MM.1S (cell line): ENCODE data around the gene RASSF1.

Experiments used
- DNase-seq: peaks from one replicate; pipeline ENCODE4 v3.0.0-alpha.2; 2015
- H2AFZ ChIP-seq: fragments of 300-600 bp; sonication (generic); 2 replicates; pipeline ENCODE4 v1.6.0; 2016; ENCODE audit warnings: antibody characterized with exemption, low read length
- H3F3A ChIP-seq: fragments of 300-600 bp; sonication (generic); 2 replicates; pipeline ENCODE4 v1.6.1; 2016; ENCODE audit warnings: mild to moderate bottlenecking, antibody characterized with exemption, low read length, moderate library complexity, mixed read lengths; ENCODE audit not compliant: insufficient read depth
- H3K27ac ChIP-seq: fragments of 300-600 bp; sonication (generic); 2 replicates; pipeline ENCODE4 v1.5.1; 2016; ENCODE audit warnings: mild to moderate bottlenecking, low read length
- H3K27me3 ChIP-seq: fragments of 300-600 bp; sonication (generic); replicated peaks from 2 replicates; pipeline ENCODE4 v1.6.0; 2016; ENCODE audit warnings: low read length; ENCODE audit not compliant: insufficient read depth
- H3K36me3 ChIP-seq: fragments of 300-600 bp; sonication (generic); replicated peaks from 2 replicates; pipeline ENCODE4 v1.6.1; 2016; ENCODE audit warnings: mild to moderate bottlenecking, low read length, mixed read lengths; ENCODE audit not compliant: insufficient read depth
- H3K4me1 ChIP-seq: fragments of 300-600 bp; sonication (generic); 2 replicates; pipeline ENCODE4 v1.6.1; 2016; ENCODE audit warnings: low read length, mixed read lengths
- H3K4me2 ChIP-seq: fragments of 300-600 bp; sonication (generic); 2 replicates; pipeline ENCODE4 v1.6.0; 2016; ENCODE audit warnings: low read depth, low read length
- H3K4me3 ChIP-seq: fragments of 300-600 bp; sonication (generic); 2 replicates; pipeline ENCODE4 v1.5.1; 2016; ENCODE audit warnings: low read length, mixed read lengths
- H3K79me2 ChIP-seq: fragments of 300-600 bp; sonication (generic); 2 replicates; pipeline ENCODE4 v1.6.1; 2016; ENCODE audit warnings: mixed run types, low read length, mixed read lengths
- H3K9ac ChIP-seq: fragments of 300-600 bp; sonication (generic); 2 replicates; pipeline ENCODE4 v1.6.1; 2016; ENCODE audit warnings: low read length, mixed read lengths
- H3K9me2 ChIP-seq: fragments of 300-600 bp; sonication (generic); replicated peaks from 2 replicates; pipeline ENCODE4 v1.6.1; 2016; ENCODE audit warnings: mild to moderate bottlenecking, low read length, mixed read lengths; ENCODE audit not compliant: insufficient read depth
- H3K9me3 ChIP-seq: fragments of 300-600 bp; sonication (generic); replicated peaks from 2 replicates; pipeline ENCODE4 v1.6.1; 2016; ENCODE audit warnings: mild to moderate bottlenecking, low read length, mixed read lengths; ENCODE audit not compliant: insufficient read depth
- H4K20me1 ChIP-seq: fragments of 300-600 bp; sonication (generic); 2 replicates; pipeline ENCODE4 v1.6.1; 2016; ENCODE audit warnings: mild to moderate bottlenecking, low read length, moderate library complexity, mixed read lengths; ENCODE audit not compliant: insufficient read depth
- EZH2 ChIP-seq: fragments of 300-600 bp; sonication (generic); optimal IDR thresholded peaks from 2 replicates; pipeline ENCODE3; 2017; ENCODE audit warnings: low read depth, mild to moderate bottlenecking, antibody characterized with exemption, low read length, mixed read lengths
- EZH2phosphoT487 ChIP-seq: fragments of 300-600 bp; sonication (generic); IDR thresholded peaks from 2 replicates; pipeline ENCODE4 v1.6.1; 2018; ENCODE audit warnings: antibody characterized with exemption, low read length
- TF ChIP-seq, protein P1 (sequence below): fragments of 300-600 bp; sonication (generic); IDR thresholded peaks from 2 replicates; pipeline ENCODE4 v1.5.1; 2016; ENCODE audit warnings: antibody characterized with exemption, low read length, mixed read lengths

RASSF1 gene

DNA sequence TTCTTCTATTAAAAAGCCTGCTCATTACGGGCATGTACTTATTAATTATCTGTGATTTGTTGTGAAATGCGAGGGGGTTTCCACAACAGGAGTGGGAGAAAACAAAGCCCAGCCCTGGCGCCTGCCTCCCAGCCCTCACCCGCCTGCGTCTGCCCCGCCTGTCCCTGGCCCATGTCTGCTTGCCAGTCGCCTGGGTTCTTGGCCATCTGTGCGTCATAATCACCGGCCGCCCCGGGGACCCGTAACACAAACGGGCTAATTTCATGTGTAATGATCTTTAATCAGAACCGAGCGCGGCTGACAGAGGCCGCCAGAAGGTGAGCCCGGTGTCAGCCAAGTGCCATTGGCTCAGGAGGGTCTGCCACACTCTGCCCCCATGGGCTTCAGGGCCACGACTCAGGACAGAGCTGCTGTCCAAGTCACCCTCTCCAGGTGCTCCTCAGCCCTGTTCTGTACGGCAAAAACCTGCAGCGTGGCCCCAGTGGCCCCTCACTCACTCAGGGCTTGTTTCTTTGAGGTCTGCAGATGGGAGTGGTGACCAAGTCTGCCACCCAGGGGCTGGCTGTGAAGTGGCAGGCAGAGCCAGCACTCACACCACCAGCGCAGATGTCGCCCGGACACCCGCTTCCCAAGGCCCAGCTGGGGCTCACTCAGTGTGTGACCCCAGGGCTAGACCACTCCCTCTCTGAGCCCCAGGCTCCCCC, 47.5 kb upstream of the RASSF1 start:
- no peak overlapping the region for H2AFZ ChIP-seq
- no peaks in the 10 kb centered on the region for H3K79me2 ChIP-seq
- no peaks in the 10 kb centered on the region for H3F3A ChIP-seq
- no peaks in the 10 kb centered on the region for H4K20me1 ChIP-seq
- H3K9me2 ChIP-seq = no peaks in the 10 kb centered on the region
- H3K27ac ChIP-seq = no peak overlapping the region
- no peaks in the 10 kb centered on the region for H3K36me3 ChIP-seq
- H3K4me2 ChIP-seq = no peak overlapping the region
- H3K4me3 ChIP-seq = no peak overlapping the region
- TF ChIP-seq, protein P1, sequence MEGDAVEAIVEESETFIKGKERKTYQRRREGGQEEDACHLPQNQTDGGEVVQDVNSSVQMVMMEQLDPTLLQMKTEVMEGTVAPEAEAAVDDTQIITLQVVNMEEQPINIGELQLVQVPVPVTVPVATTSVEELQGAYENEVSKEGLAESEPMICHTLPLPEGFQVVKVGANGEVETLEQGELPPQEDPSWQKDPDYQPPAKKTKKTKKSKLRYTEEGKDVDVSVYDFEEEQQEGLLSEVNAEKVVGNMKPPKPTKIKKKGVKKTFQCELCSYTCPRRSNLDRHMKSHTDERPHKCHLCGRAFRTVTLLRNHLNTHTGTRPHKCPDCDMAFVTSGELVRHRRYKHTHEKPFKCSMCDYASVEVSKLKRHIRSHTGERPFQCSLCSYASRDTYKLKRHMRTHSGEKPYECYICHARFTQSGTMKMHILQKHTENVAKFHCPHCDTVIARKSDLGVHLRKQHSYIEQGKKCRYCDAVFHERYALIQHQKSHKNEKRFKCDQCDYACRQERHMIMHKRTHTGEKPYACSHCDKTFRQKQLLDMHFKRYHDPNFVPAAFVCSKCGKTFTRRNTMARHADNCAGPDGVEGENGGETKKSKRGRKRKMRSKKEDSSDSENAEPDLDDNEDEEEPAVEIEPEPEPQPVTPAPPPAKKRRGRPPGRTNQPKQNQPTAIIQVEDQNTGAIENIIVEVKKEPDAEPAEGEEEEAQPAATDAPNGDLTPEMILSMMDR = peak; percentile 53
- TF ChIP-seq EZH2phosphoT487 = no peak
- DNase-seq = no peak
- H3K9me3 ChIP-seq = no peaks in the 10 kb centered on the region
- no peak overlapping the region for H3K9ac ChIP-seq
- H3K4me1 ChIP-seq = no peaks in the 10 kb centered on the region
- peaks cover 81% of the 10 kb centered on the region for H3K27me3 ChIP-seq

DNA sequence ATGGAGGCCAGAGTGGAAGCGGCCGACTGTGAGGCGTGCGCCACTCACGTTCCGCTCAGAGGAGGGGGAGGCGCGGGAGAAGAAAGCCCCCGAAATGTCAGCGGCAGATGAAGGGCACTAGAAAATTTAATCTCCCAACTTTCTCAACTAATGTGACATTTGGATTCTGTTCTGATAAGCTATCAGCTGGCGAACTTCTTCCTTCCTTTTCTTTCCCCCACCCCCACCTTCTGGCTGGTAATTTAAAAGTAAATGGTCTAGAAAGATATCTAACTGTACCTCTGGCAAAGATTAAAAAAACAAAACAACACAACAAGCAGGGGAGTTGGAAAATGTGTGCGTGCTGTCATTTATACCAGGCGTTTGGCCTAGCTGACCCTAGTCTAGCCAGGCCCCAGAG, 45.1 kb upstream of the RASSF1 start:
- no peaks in the 10 kb centered on the region for H3K4me1 ChIP-seq
- no peaks in the 10 kb centered on the region for H3K79me2 ChIP-seq
- H3K27me3 ChIP-seq = peaks cover 86% of the 10 kb centered on the region
- H3K9ac ChIP-seq = no peak overlapping the region
- no peak overlapping the region for H2AFZ ChIP-seq
- DNase-seq = no peak
- H3K36me3 ChIP-seq = no peaks in the 10 kb centered on the region
- no peak overlapping the region for H3K4me3 ChIP-seq
- no peaks in the 10 kb centered on the region for H4K20me1 ChIP-seq
- no peak overlapping the region for H3K4me2 ChIP-seq
- TF ChIP-seq EZH2phosphoT487 (no peak), EZH2 (no peak)
- TF ChIP-seq, protein P1 = no peak
- no peaks in the 10 kb centered on the region for H3K9me3 ChIP-seq
- no peaks in the 10 kb centered on the region for H3F3A ChIP-seq
- no peak overlapping the region for H3K27ac ChIP-seq
- no peaks in the 10 kb centered on the region for H3K9me2 ChIP-seq

DNA sequence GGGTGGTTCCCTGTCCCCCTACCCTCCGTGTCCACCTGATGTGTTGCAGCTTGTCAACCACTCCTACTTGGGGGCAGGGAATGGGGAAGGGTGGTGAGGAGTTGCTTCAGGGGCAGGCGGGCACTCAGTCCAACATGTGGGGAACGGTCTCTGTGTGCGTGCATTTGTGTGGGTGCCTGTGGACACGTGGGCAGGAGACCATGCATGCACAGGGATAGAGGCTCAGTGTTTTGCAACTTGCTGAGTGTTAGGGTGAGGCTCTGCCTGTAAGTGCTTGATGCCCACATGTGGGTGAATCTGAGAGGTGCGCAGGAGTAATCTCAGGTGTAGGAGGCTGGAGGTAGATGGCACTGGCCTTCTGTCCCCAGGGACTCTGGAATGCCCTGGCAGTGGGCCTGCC, 43.1 kb upstream of the RASSF1 start:
- Histone ChIP-seq H3K27me3 (peaks cover 84% of the 10 kb centered on the region), H3K4me1 (no peaks in the 10 kb centered on the region)
- DNase-seq = no peak

More for the DNA sequence above, 43.1 kb upstream of the RASSF1 start:
- H2AFZ ChIP-seq = no peak overlapping the region
- H3K79me2 ChIP-seq = no peaks in the 10 kb centered on the region
- no peaks in the 10 kb centered on the region for H3K36me3 ChIP-seq
- H3K9me2 ChIP-seq = no peaks in the 10 kb centered on the region
- H3F3A ChIP-seq = no peaks in the 10 kb centered on the region
- no peak overlapping the region for H3K27ac ChIP-seq
- no peak overlapping the region for H3K4me2 ChIP-seq
- H3K9ac ChIP-seq = no peak overlapping the region
- no peaks in the 10 kb centered on the region for H3K9me3 ChIP-seq
- no peak for TF ChIP-seq EZH2phosphoT487
- TF ChIP-seq, protein P1 = no peak
- no peak for TF ChIP-seq EZH2
- H3K4me3 ChIP-seq = no peak overlapping the region
- no peaks in the 10 kb centered on the region for H4K20me1 ChIP-seq
